Pancreas (tissue), 10 donors: ENCODE measurements around the gene DMD. TPM values are rescaled to one million over a fixed set of nuclear protein-coding genes. Genes with fewer than 3 reads are reported as not detected.

ENCODE experiments used
- ATAC-seq, 4 donors: fragments of 200-7000 bp; cut with Tn5 transposase; one replicate each; pipeline versions ENCODE4 v1.8.0 to v1.9.1; 2020; ENCODE audit warnings: mild to moderate bottlenecking in 4 of 4, moderate library complexity in 4 of 4
- DNase-seq, 6 donors: peaks; one replicate each; pipeline ENCODE4 v3.0.0-alpha.2; 2020
- FAIRE-seq: peaks from 2 replicates; lab custom pipeline; 2012; peaks lifted over from hg19 to GRCh38; lab: Jason Lieb, UNC
- H3K27ac ChIP-seq, 4 donors: fragments of 200-600 bp; sonication (generic); 1 replicate in 3 of 4; 2 replicates in 1 of 4; pipeline versions ENCODE4 v1.5.0 to v1.8.0; 2020
- H3K27me3 ChIP-seq, 4 donors: fragments of 200-600 bp; one replicate each; pipeline ENCODE4 v1.8.0; 2021
- H3K36me3 ChIP-seq, 3 donors: fragments of 200-600 bp; sonication (generic) in 1 of 3; one replicate each; pipeline versions ENCODE4 v1.5.0 to v1.8.0; 2020 to 2021
- H3K4me1 ChIP-seq, 3 donors: fragments of 200-600 bp; one replicate each; pipeline ENCODE4 v1.8.0; 2021
- H3K4me3 ChIP-seq, 4 donors: fragments of 200-600 bp; sonication (generic) in 2 of 4; one replicate each; pipeline versions ENCODE4 v1.5.0 to v1.8.0; 2020 to 2021
- H3K9me3 ChIP-seq, 4 donors: fragments of 200-600 bp; one replicate each; pipeline ENCODE4 v1.8.0; 2021
- CTCF ChIP-seq, 4 donors: fragments of 200-600 bp; sonication (generic) in 3 of 4; IDR thresholded peaks; one replicate each; pipeline versions ENCODE4 v1.5.0 to v1.8.0; 2021; ENCODE audit warnings: antibody characterized with exemption in 4 of 4
- WGBS, 2 donors: extraction: QIAGEN DNeasy Blood & Tissue Kit; methylation state at CpG; one replicate each; pipeline ENCODE4 v1.1.7; 2013; 5-methylcytosine and 5-hydroxymethylcytosine counted together
- intact Hi-C, 3 donors: fragments of 100-400 bp; cut with DNase I; formaldehyde crosslinking; loops; one replicate each; pipeline versions ENCODE4 v1.11.1 to v1.14.2; 2022
- polyA plus RNA-seq, 2 donors: library from polyadenylated mRNA; stranded (reverse); fragments of 200-250 nt; gene quantifications; one replicate each; pipeline ENCODE4 v1.2.3, GENCODE V29; 2013
- total RNA-seq, 6 donors: library from RNA; stranded (reverse); fragmentation: NEBNext Ultra II Directional in 4 of 6; extraction: Animal tissue kit (Norgen Biotek cat#: 25700) in 4 of 6; gene quantifications; one replicate each; pipeline versions ENCODE4 v1.2.1 to v1.2.4, GENCODE V29; 2021 to 2023
- donor health status: healthy with polysubstance abuse.
- donor health status: DM: no; HTN: no; CAD: no; lungs with moderate emphysema.
- donor health status: DM: no; HTN: no; CAD: no.
- donor health status: control.
- donor health status: control.
- donor health status: Bipolar disorder and iron deficiency.
- donor health status: DM: yes; HTN: yes; CAD: no.
- donor health status: DM: no; HTN: no; CAD: no.
- donor health status: DM: no; HTN: no; CAD: no.
- donor health status: DM: yes; HTN: yes; CAD: no.

The DMD gene
- total and polyA plus RNA-seq, 8 donors = 9.1 to 46.5 (median 32.1) TPM

- 85 to 96% methylated on average over 4 of the region's 4 CpGs for WGBS, 2 donors
- no peaks in the 10 kb centered on the region for H3K9me3 ChIP-seq
- intact Hi-C loops = no loop called here
Measured at GRCh38 chrX:31374786-31375185, 1836.6 kb downstream of the DMD start.

GRCh38 chrX:31371956-31372355 is 1839.4 kb downstream of the DMD start:
- FAIRE-seq (no peak), ATAC-seq (no peak)

More at GRCh38 chrX:31374786-31375185, 1836.6 kb downstream of the DMD start:
- Histone ChIP-seq H3K4me1 (no peaks in the 10 kb centered on the region), H3K27me3 (peaks cover 0 to 10% (median 0%) of the 10 kb centered on the region in 4 donors), H3K27ac (no peak overlapping the region), H3K36me3 (no peaks in the 10 kb centered on the region), H3K4me3 (no peak overlapping the region)
- TF ChIP-seq CTCF (IDR thresholded peaks at IDR 0.05) = no peak
- DNase-seq (no peak), FAIRE-seq (no peak), ATAC-seq (no peak)

GRCh38 chrX:31367816-31368215 is 1843.5 kb downstream of the DMD start:
- H3K27ac ChIP-seq = no peak overlapping the region
- ATAC-seq (no peak), DNase-seq (no peak), FAIRE-seq (no peak)
- 32 to 35% methylated on average over 3 of the region's 3 CpGs for WGBS, 2 donors
- intact Hi-C loops = no loop called here
- peaks cover 0 to 28% (median 0%) of the 10 kb centered on the region in 4 donors for H3K27me3 ChIP-seq
- H3K36me3 ChIP-seq = no peaks in the 10 kb centered on the region
- H3K9me3 ChIP-seq = no peaks in the 10 kb centered on the region
- H3K4me1 ChIP-seq = no peaks in the 10 kb centered on the region
- TF ChIP-seq CTCF (IDR thresholded peaks at IDR 0.05) = no peak
- H3K4me3 ChIP-seq = no peak overlapping the region

More at GRCh38 chrX:31371956-31372355, 1839.4 kb downstream of the DMD start:
- Histone ChIP-seq H3K9me3 (no peaks in the 10 kb centered on the region), H3K4me3 (no peak overlapping the region), H3K27ac (no peak overlapping the region), H3K4me1 (no peaks in the 10 kb centered on the region), H3K36me3 (no peaks in the 10 kb centered on the region), H3K27me3 (peaks cover 0 to 10% (median 0%) of the 10 kb centered on the region in 4 donors)
- DNase-seq = no peak
- TF ChIP-seq CTCF (IDR thresholded peaks at IDR 0.05) = no peak
- WGBS, 2 donors = 54 to 73% methylated on average over 5 of the region's 5 CpGs
- intact Hi-C loops = no loop called here

DNA sequence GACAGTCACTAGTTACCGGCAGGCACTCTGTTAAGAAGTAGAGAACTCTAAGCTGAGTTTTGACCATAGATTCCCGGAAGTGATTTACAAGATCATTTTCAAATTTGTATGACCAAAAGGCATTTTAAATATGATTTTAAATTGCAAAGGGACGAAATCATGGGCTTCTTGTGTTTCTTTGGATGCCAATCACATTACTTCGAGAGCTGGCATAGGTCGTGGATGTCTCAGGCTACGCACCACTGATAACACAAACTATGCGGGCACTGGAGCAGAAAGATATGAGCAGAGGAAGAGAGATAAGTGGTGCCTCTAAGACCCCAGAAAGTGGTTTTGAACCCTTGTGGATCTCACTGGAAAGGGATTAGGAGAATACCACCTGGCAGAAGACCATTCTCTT is 1845.3 kb downstream of the DMD start:
- TF ChIP-seq CTCF (IDR thresholded peaks at IDR 0.05) = no peak
- H3K4me3 ChIP-seq = no peak overlapping the region
- ATAC-seq (no peak), FAIRE-seq (no peak), DNase-seq (no peak)
- no peaks in the 10 kb centered on the region for H3K9me3 ChIP-seq
- no peaks in the 10 kb centered on the region for H3K4me1 ChIP-seq
- WGBS, 2 donors = 54 to 61% methylated on average over 7 of the region's 7 CpGs
- intact Hi-C loops = no loop called here
- H3K36me3 ChIP-seq = no peaks in the 10 kb centered on the region
- H3K27ac ChIP-seq = no peak overlapping the region
- H3K27me3 ChIP-seq = peaks cover 0 to 28% (median 0%) of the 10 kb centered on the region in 4 donors

- intact Hi-C loops = no loop called here
- Histone ChIP-seq H3K27ac (no peak overlapping the region), H3K36me3 (no peaks in the 10 kb centered on the region), H3K4me1 (no peaks in the 10 kb centered on the region), H3K9me3 (no peaks in the 10 kb centered on the region), H3K4me3 (no peak overlapping the region), H3K27me3 (peaks cover 0 to 5% (median 0%) of the 10 kb centered on the region in 4 donors)
- WGBS, 2 donors = 42 to 43% methylated on average over 5 of the region's 5 CpGs
- FAIRE-seq = no peak
- no peak for ATAC-seq
- TF ChIP-seq CTCF (IDR thresholded peaks at IDR 0.05) = no peak
- no peak for DNase-seq
Measured at GRCh38 chrX:31356275-31357212, 1854.8 kb downstream of the DMD start.
